GM19452 (cell line): ENCODE data around the gene CCDC69.
"Not testable (repeated sequence)": the region's sequence is repeated elsewhere in the genome, so short reads cannot be mapped to it uniquely, and the experiment has no call there.

Experiments
- ATAC-seq: cut with Tn5 transposase; IDR thresholded peaks from one replicate; pipeline ENCODE4 v1.9.1; 2021; ENCODE audit not compliant: unreplicated experiment

The CCDC69 gene

DNA sequence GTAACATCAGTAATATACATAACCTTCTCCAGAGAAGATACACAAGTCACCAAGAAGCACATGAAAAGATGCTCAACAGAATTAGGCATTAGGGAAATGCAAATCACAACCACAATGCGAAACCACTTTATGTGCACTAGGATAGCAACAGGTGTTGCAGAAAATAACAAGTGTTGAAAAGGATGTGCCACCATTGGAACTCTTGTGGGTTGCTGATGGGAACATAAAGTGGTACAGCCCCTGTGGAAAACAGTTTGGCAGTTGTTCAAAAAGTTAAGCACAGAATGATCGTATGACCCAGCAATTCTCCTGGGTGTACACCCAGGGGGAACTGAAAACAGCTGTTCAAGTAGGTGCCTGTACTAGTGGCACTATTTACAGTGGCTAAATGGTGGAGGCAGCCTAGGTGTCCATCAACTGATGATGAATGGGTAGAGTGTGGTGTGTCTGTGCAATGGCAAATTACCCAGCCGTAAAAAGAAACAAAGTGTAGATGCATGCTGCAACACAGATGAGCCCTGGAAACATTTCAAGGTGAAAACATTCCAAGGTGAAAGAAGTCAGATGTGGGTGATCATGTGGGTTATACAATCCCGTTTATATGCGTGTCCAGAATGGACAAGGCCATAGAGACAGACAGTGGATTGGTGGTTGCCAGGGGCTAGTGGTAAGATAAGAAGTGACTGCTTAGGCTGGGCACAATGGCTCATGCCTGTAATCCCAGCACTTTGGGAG, 27.2 kb downstream of the CCDC69 start:
- peak; percentile 93 for ATAC-seq

DNA sequence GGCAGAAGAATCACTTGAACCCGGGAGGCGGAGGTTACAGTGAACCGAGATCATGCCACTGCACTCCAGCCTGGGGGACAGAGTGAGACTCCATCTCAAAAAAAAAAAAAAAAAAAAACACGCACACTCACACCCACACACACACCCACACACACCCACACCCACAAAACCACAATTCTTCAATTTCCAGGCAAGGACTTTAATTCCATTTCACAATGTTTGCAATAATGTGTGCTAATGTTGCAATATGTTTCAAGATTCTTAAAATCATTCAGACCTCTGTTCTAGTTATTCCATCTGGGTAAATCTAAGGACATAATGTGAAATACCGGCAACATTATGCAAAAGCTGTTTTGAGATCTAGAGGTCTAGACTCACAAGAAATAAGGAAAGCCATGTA, 28.3 kb downstream of the CCDC69 start:
- no peak for ATAC-seq

DNA sequence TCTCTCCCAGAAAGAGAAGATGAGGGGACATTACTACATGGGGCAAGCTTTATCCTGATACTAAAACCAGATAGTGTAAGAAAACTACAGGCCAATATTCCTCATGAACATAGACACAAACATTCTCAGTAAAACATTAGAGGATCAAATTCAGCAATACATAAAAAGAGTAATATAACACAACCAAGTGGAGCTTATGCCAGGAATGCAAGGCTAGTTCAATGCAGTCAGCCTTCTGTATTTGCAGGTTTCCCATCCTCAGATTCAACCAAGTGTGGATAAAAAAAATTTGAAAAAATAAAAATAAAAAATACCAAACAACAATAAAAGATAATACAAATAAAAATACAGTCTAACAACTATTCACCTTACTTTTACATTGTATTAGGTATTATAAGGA, 31.3 kb downstream of the CCDC69 start:
- ATAC-seq = no peak

DNA sequence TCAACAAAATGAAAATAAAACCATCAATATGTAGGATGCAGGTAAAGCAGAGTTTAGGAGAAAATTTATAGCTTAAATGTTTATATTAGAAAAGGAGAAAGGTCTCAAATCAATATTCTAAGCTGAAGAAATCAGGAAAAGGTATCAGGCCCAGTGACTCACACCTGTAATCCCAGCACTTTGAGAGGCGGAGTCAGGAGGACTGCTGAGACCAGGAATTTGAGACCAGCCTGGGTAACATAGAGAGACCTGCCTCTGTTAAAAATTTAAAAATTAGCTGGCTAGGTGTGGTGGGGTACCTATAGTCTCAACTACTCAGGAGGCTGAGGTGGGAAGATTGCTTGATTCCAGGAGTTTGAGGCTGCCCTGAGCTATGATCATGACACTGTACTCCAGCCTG, 32.2 kb downstream of the CCDC69 start:
- no peak for ATAC-seq

DNA sequence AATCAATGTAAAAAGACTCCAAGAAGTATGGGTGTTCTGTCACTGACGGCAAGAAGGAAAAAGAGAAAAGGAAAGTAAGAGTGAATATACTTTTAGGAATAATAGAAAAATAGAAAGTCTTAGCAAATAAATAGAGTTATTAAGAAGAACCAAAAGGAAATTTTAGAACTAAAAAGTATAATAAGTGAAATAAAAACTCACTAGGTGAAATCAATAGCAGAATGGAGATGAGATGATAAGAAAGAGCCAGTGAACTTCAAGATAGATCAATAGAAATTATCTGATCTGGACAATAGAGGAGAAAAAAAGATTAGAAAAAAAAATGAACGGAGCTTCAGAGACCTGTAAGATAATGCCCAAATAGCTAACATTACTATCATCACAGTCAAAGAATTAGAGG, 34.7 kb downstream of the CCDC69 start:
- ATAC-seq = no peak

DNA sequence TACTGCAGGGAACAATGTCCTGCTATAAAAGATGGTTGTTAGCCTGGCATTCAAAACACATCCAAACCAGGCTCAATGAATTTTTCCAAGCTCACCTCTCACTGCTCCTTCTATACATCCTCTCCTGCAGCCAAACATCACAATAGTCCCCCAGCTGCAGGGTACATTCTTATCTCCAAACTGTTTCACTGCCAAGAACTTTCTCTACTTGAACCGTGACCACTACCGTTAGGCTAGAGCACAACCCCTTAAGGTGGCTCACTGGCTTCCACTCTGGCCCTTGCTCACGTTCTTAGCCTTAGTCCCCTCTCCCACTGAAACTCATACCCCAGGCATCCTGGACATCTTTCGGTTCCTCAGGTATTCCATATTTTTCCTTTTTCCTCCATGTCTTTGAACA, 37.4 kb downstream of the CCDC69 start:
- ATAC-seq = no peak

DNA sequence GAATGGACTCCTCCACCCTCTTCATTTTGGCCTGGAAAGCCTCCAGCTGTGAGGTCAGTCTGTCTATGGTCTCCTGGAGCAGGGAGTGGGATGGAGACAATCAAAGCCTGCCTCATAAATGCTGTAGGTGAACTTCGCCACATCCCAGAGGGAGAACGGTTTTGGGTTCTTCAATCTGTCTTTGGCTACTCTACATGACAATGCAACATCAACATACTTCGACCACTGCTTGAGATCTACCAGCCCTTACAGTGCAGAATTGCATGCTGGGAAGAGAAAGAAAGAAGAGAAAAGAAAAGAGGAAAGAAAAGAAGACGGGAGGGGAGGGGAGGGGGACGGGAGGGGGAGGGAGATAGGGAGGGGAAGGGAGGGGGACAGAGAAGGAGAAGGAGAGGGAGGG, 37.8 kb downstream of the CCDC69 start:
- ATAC-seq = no peak

DNA sequence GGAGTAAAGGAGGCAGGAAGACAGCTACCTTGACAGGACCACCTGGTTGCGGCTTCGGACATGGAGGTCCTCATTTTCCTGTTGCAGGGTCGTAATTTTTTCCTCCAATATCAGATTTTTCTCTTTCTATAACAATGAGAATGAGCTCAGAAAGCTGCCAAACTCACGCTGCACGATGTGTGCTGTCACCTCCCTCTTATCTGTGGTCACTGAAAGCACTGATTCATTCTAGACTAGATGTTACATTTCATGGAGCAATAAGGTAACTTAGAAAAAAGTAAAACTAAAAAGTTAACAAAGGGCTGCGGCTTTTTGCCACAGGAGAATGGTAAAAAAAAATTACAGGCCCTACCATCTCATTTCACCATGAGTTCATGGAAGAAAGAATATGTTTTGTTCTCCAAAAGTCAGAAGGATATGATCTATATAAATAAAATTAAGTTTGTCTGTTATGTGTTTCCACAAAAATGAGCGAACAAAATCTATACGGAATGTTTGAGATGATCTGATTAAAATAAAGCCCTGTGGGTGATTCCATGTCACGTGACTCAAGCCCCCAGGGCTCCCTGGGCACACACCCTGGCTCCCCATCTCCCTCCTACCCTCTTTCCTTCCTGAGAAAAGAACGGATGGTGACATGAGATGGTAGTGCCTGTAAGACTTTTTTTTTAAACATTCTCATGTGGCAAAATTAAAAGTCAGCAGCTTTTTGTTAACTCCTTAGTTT, 39.4 kb downstream of the CCDC69 start:
- ATAC-seq = no peak

DNA sequence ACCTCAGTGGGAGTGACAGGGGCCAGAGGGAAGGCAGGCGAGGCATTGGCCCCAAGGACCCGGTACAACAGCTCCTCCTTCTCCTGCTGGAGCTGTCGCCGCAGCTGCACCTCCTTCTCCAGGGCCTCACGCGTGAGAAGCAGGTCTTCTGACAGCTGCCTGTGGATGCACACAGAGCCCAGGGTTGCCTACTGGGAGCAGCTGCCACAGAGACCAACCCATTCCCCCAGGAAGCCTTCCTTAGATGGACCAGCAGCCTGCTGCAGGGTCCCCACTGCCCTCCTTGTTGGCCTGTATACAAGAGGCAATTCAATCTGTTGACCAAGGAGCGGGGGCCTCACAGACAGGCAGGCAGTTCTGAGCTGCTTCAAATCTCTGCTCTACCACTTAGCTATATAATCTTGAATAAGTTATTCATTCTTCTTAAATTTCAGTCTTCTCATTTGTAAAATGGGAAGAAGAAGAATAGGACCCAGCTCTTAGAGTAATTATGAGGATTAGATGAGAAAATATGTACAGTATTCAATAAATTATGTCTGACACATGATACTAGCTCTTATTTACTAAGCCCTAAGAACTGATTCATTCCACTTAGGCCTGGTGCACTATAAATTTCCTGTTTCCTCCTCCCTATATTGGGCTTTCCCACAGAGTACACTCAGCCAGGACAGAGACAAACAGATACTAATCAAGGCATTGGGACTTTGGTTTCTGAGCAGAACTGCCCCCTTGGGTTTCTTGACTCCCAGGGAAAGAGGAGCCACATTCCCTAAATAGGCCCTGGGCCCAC, 40.2 kb downstream of the CCDC69 start:
- no peak for ATAC-seq

DNA sequence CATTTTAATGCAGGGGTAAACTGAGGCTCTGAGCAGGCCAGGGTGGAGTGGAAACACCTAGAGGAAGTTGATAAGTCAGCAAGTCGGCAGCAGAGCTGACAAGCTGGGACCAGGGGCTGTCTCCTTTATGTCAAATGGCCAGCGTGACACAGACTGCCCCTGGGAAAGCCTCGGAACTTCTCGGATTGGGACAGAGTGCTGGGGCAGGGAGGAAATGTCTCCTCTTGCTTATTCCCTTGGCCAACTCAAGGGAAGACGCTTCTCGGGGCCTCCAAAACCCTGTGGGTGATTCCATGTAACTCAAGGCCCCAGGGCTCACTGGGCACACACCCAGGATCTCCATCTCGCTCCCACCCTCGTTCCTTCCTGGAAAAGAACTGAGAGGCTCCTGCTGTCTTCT, 40.9 kb downstream of the CCDC69 start:
- no peak for ATAC-seq

DNA sequence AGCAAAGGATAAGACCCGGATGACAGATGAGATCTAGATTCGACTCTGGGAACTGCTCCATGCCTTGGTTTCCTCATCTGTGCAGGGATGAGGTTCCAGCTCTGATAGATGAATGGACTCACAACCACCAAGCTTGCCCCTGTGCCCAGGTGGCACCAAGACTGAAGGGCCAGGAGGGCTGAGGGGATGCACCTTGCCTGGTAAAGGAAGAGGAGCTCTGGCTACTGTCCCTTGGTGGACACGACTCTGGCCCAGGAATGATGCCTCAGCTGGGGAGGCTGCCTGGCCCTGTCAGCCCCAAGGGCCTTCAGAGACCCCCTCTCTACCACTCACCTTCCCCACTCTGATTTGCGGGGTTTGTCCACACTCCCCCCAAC, 41.4 kb downstream of the CCDC69 start:
- ATAC-seq = no peak

DNA sequence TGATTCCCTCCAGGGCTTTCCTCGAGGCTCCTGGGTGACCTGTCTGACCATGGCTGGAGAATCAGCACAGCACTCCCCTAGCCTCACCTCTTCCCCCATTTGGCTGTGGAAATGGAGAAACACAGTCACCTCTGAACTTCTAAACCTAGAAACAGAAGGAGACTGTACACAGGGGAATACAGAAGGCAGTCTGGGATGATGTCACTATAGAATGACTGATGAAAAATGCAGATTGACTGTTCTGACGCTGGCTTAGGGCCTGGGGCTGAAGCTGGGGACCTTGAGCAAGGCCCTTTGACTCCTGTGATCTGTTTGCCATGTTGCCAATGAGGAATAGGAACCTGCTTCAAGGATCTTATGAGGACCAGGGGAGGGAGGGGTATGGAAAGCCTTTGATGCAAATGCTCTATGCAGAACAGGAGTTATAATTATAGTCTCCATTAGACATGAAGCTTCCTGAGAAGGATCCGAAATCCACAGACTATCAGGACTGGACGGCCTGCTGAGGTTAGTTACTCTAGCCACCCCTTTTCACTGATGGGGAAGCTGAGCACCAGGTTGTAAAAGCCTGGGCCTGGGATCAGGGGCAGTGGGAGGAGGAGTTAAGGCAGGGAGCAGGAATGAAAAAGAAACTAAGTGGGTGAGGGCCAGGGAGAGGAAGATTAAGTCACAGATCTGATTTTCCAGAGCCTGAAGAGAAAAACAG, 41.9 kb downstream of the CCDC69 start:
- no peak for ATAC-seq

DNA sequence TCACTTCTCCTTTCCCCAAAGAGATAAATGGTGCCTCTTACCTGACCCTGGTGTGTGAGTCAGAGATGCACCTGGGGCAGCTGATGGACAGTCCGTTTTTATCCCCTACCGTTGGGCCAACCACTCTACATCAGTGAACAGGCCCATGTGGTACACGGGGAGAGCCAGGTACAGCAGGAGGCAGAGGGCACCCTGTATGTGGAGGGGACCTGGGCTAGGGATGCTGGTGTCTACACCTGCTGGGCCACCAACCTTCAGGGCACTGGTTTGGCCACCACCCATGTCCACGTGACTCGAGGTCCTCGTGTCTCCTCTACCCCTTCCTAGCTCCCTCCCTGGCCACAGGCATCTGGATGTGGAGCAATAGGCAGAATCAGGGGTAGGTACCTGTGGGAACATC, 43.6 kb downstream of the CCDC69 start:
- no peak for ATAC-seq

DNA sequence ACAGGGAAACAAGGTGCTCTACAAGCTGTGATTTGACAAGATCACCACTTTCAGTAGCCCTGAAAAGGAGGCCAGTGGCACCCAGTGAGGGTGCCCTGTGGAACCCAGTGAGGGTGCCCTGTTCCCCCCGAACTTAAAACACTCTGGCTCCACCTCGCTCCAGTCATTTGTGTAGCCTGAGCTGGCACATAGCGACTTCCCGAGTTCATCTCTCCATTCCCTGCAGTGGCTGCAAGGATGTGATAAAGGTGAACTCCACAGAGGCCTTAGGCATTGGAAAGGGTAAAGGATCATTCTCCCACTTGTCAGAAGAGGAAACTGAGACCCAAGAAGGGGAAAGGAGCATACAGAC, 44.4 kb downstream of the CCDC69 start:
- ATAC-seq = no peak

DNA sequence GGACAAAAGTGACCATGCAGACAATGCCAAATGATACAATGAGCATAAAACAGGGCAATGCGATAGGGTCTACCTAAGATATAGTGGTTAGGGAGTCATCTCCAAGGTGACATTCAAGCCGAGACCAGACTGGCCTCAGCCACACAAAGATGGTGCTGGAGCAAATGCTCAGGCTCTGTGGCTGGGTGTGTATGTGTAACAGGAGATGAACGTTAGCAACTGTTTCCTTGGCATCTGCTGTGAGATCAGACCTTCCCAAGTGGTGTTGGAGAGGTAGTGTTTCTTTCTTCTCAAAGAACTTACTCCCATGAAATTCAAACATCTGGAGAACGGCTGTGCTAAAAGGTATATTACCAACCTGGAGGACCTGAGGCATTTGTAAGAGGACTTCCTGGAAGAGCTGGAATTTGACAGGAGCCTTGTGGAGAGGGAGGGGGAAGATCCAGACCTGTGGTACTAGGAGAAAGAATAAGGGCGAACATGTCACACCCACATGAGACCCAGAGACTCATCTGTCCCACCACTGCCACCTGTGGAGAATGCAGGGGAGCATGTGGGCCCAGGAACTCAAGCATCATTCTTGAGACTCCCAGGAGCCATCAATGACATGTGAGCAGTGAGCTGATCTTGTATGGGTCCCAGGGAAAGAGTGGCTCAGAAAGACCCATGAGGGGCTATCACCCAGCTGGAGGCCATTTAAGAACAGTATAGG, 45.0 kb downstream of the CCDC69 start:
- ATAC-seq = no peak

DNA sequence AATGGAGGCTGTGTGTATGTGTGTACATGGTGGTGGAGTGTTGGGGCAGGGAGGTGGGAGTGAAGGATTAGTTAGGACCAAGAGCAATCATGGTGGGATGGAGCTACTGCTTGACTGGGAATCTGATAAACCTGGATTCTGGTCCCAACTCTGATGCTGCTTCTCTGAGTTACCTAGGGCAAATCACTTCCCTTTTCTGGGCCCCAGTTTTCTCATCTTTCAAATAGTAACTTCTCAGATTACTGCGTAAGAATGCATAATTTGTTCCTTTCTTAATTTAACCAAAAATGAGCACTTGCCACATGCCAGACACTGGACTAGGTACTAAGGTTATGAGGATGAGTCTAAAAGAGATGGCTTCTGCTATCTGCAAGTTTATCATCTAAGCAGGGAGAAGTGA, 45.5 kb downstream of the CCDC69 start:
- no peak for ATAC-seq

DNA sequence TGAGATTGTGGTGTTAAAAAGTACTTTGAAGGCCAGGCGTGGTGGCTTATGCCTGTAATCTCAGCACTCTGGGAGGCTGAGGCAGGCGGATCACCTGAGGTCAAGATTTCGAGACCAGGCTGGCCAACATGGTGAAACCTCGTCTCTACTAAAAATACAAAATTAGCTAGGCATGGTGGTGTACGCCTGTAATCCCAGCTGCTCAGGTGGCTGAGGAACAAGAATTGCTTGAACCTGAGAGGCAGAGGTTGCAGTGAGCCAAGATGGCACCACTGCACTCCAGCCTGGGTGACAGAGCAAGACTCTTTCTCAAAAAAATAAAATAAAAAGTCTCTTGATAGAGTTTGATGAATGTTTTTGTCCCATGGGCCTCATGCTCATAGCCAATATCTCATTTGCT, 47.6 kb downstream of the CCDC69 start:
- ATAC-seq = not testable (repeated sequence)

DNA sequence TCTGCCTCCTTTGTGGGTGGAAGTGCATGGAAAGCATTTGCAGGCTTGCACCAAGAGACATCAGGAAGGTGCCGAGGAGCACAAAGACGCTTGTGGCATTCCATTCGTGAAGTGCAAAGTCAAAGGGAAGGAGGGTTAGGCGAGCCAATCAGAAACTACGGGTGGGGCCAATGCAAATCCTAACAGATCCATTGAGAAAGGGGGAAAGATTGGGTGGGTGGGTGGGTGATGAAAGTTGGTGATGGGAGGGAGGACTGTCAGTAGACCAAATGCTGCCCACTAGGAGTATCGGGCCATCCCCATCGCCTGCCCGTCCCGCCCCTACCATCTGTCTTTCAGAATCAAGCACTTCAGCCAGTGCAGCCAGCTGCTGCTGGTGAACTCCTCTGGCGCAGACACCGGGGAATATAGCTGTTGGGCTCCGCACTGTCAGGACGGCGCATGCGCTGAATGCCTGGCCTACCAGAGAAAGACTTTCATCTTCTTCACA, 49.2 kb downstream of the CCDC69 start:
- ATAC-seq = no peak

DNA sequence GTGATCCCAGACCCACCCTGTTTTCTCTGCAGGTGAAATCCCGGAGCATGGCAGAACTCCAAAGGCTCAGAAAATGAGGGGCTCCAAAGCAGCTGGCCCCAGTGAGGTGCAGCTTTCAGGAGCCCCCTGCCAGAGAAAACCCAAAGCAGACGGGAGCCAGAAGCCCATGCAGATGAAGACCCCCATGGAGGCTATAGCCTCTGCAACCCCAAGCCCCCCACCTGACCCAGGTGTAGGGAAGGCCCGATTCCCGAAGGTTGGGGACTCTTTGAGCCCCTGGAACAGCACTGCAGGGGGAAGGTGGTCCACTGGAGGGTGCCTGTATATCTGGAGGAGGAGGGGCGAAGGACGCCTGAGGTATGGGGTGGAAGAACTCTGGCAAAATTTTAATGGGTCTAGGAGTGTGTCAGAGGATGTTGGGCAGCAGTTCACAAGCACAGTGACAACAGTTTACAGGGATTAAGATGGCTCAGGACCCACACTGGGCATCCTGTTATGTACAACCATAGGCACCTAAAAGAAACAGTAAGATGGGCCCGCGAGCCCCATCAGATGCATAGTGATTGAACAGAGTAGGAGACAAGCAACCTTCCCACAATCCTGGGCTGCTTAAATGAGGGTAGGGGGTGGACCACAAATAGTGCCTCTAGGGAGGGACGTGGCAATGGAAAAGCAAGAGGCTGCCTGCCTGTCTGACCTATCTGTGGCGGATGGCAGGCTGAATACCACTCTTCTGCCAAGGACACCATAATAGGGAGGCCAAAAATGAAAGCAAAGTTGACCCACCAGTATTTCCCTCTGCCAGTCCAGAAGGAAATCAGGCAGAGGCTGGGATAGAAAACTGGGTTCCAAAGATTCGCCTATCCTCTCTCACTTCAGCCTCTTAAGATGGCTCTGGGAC, 49.9 kb downstream of the CCDC69 start:
- ATAC-seq = no peak

DNA sequence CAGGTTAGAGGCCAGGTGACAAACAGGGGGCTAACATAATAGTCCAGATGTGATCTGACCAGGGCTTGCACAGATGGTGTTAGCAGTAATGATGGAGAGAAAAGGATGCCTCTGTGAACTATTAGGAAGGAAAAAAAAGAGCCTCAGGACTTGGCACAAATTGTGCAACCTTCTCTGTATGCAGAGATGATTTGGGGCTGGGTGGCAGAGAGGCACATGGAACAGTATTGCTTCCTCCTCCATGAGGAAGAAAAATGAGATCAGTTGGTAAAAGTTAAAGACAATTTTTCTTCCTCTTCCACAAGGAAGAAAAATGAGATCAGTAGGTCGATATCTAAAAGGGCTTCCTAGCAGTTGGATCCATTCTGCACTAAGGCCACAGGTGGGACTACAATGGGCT, 52.4 kb downstream of the CCDC69 start:
- no peak for ATAC-seq
